NCI-H446 (cell line): Measurements from ENCODE around the gene RMP24.
"Not testable (repeated sequence)": the region's sequence is repeated elsewhere in the genome, so short reads cannot be mapped to it uniquely, and the experiment has no call there.

Experiments
- DNase-seq, 2 experiments: peaks; one replicate each; lab custom pipeline; 2025; lab: John Stamatoyannopoulos, UW

RMP24 gene

GRCh38 chr18:35968278-35968880 lies 4.1 kb upstream of the RMP24 start:
- DNase-seq = no peak

GRCh38 chr18:35969676-35970075 lies 2.8 kb upstream of the RMP24 start:
- no peak for DNase-seq

GRCh38 chr18:35971661-35972196 lies 750 bp upstream of the RMP24 start:
- no peak for DNase-seq

- no peak for DNase-seq
These were observed 1.2 kb downstream of the RMP24 start for GRCh38 chr18:35973650-35974049.

GRCh38 chr18:35974181-35974580 lies 1.7 kb downstream of the RMP24 start:
- DNase-seq = no peak

- DNase-seq = no peak
These were observed 6.6 kb downstream of the RMP24 start for GRCh38 chr18:35979112-35979511.

- no peak for DNase-seq
These were observed 10.1 kb downstream of the RMP24 start for GRCh38 chr18:35982409-35983114.

- no peak for DNase-seq
These were observed 10.7 kb downstream of the RMP24 start for GRCh38 chr18:35983147-35983546.

- DNase-seq = no peak
These were observed 11.3 kb downstream of the RMP24 start for GRCh38 chr18:35983818-35984217.

GRCh38 chr18:35991696-35992095 lies 19.2 kb downstream of the RMP24 start:
- no peak for DNase-seq

- no peak for DNase-seq
These were observed 20.5 kb downstream of the RMP24 start for GRCh38 chr18:35993013-35993412.

GRCh38 chr18:35998967-35999366 lies 26.5 kb downstream of the RMP24 start:
- DNase-seq = no peak

- DNase-seq = no peak
These were observed 27.4 kb downstream of the RMP24 start for GRCh38 chr18:35999925-36000324.

GRCh38 chr18:36006997-36007396 lies 34.5 kb downstream of the RMP24 start:
- DNase-seq = no peak

GRCh38 chr18:36009214-36009613 lies 36.7 kb downstream of the RMP24 start:
- DNase-seq = no peak

- no peak for DNase-seq
These were observed 40.4 kb downstream of the RMP24 start for GRCh38 chr18:36012891-36013290.

- no peak for DNase-seq
These were observed 43.1 kb downstream of the RMP24 start for GRCh38 chr18:36015629-36016028.

GRCh38 chr18:36017232-36017631 lies 44.8 kb downstream of the RMP24 start:
- no peak for DNase-seq

GRCh38 chr18:36020174-36020711 lies 47.8 kb downstream of the RMP24 start:
- no peak for DNase-seq

- DNase-seq = no peak
These were observed 50.9 kb downstream of the RMP24 start for GRCh38 chr18:36023336-36023735.

- not testable (repeated sequence) for DNase-seq
These were observed 51.8 kb downstream of the RMP24 start for GRCh38 chr18:36024241-36024640.

- DNase-seq = no peak
These were observed 52.5 kb downstream of the RMP24 start for GRCh38 chr18:36025025-36025424.

GRCh38 chr18:36028859-36029258 lies 56.4 kb downstream of the RMP24 start:
- no peak for DNase-seq
